HepG2 (cell line): ENCODE measurements around the gene ESYT1. TPM values are rescaled to one million over a fixed set of nuclear protein-coding genes. Genes with fewer than 3 reads are reported as not detected.
A peak's percentile ranks its signal among the peaks of the same experiment; 100 is the strongest.

ENCODE experiments used
- ATF6 ChIP-seq: sonication (generic); formaldehyde crosslinking; conservative IDR thresholded peaks from 2 replicates; pipeline ENCODE4 v1.4.0; 2020; ENCODE audit warnings: missing genetic modification reagents
- GMEB2 ChIP-seq: IDR thresholded peaks from 2 replicates; pipeline ENCODE4 v1.6.1; 2016; ENCODE audit warnings: missing biosample characterization, missing genetic modification reagents, low read depth
- KDM5A ChIP-seq: fragments of 200-600 bp; sonication (generic); IDR thresholded peaks from 2 replicates; pipeline ENCODE4 v1.7.0; 2018; ENCODE audit warnings: antibody characterized with exemption, mild to moderate bottlenecking, low read length, borderline replicate concordance
- KMT2A ChIP-seq: sonication (generic); formaldehyde crosslinking; IDR thresholded peaks from 2 replicates; pipeline ENCODE4 v1.4.0; 2020; ENCODE audit warnings: missing genetic modification reagents
- MXD1 ChIP-seq: sonication (generic); formaldehyde crosslinking; IDR thresholded peaks from 2 replicates; pipeline ENCODE4 v1.4.0; 2020; ENCODE audit warnings: mild to moderate bottlenecking, missing genetic modification reagents
- NKX3-1 ChIP-seq: sonication (generic); formaldehyde crosslinking; IDR thresholded peaks from 2 replicates; pipeline ENCODE4 v1.5.0; 2020; ENCODE audit warnings: missing genetic modification reagents
- RERE ChIP-seq: IDR thresholded peaks from 2 replicates; pipeline ENCODE4 v1.6.1; 2016; ENCODE audit warnings: low read depth, missing genetic modification reagents, missing compliant biosample characterization
- RFXAP ChIP-seq: sonication (generic); formaldehyde crosslinking; IDR thresholded peaks from 2 replicates; pipeline ENCODE4 v1.4.0; 2020; ENCODE audit warnings: missing genetic modification reagents, borderline replicate concordance
- ZBTB37 ChIP-seq: sonication (generic); formaldehyde crosslinking; IDR thresholded peaks from 2 replicates; pipeline ENCODE4 v1.4.0; 2020; ENCODE audit warnings: mild to moderate bottlenecking, missing genetic modification reagents
- ZMYM4 ChIP-seq: sonication (generic); formaldehyde crosslinking; IDR thresholded peaks from 2 replicates; pipeline ENCODE4 v1.8.1; 2023; ENCODE audit warnings: mild to moderate bottlenecking, missing genetic modification reagents
- ZNF282 ChIP-seq: fragments of 450-650 bp; IDR thresholded peaks from 2 replicates; pipeline ENCODE4 v1.6.1; 2018; ENCODE audit not compliant: partially characterized antibody
- ZNF615 ChIP-seq: sonication (generic); formaldehyde crosslinking; IDR thresholded peaks from 2 replicates; pipeline ENCODE4 v1.5.0; 2020; ENCODE audit warnings: mild to moderate bottlenecking, missing genetic modification reagents, borderline replicate concordance
- ZNF782 ChIP-seq: sonication (generic); formaldehyde crosslinking; IDR thresholded peaks from 2 replicates; pipeline ENCODE4 v1.4.0; 2020; ENCODE audit warnings: missing genetic modification reagents, mild to moderate bottlenecking, borderline replicate concordance
- polyA plus RNA-seq, 8 experiments: library from polyadenylated mRNA; depleted of rRNA in 3 of 8; stranded (reverse) in 7 of 8; unstranded in 1 of 8; fragments of >200 nt; fragmentation: Illumina TruSeq in 4 of 8; extraction: Trizol in 4 of 8; gene quantifications; 2 replicates each; pipeline versions ENCODE4 v1.2.1 to v1.2.3, GENCODE V29; 2011 to 2016; ENCODE audit warnings: low read depth in 4 of 8, missing spikeins in 1 of 8, mixed read lengths in 1 of 8; ENCODE audit not compliant: insufficient read depth in 1 of 8
- total RNA-seq, 5 experiments: library from RNA; depleted of rRNA; stranded (reverse); fragments of >200 nt; fragmentation: Illumina TruSeq; extraction: Trizol; gene quantifications; 2 replicates each; pipeline ENCODE4 v1.2.3, GENCODE V29; 2016; ENCODE audit warnings: low read depth in 1 of 5

The ESYT1 gene
- total and polyA plus RNA-seq, 2 of the 13 experiments (the other 11 are each of a cell fraction or from before 2014, with no cell fraction given), result 66.9 to 71.0 TPM

- TF ChIP-seq RERE (no peak), ATF6 (CRISPR knock-in tag) (no peak), KDM5A (peak; percentile 82; the same call in 1 of the 2 replicates), RFXAP (CRISPR knock-in tag) (no peak), ZNF282 (no peak), MXD1 (CRISPR knock-in tag) (no peak), ZNF782 (CRISPR knock-in tag) (no peak), NKX3-1 (CRISPR knock-in tag) (no peak), KMT2A (CRISPR knock-in tag) (peak; percentile 40; the same call in 1 of the 2 replicates), ZMYM4 (CRISPR knock-in tag) (peak; percentile 56), ZBTB37 (CRISPR knock-in tag) (no peak), ZNF615 (no peak), GMEB2 (no peak)
These were observed 8.7 kb upstream of the ESYT1 start (continued) for GRCh38 chr12:56119361-56119796.
